GM21529 (cell line): Measurements from ENCODE around the gene CDK5.
"Not testable (repeated sequence)": the region's sequence is repeated elsewhere in the genome, so short reads cannot be mapped to it uniquely, and the experiment has no call there.

Source experiments
- ATAC-seq: cut with Tn5 transposase; IDR thresholded peaks from one replicate; pipeline ENCODE4 v1.9.1; 2021; ENCODE audit not compliant: unreplicated experiment

Gene CDK5

GRCh38 chr7:151058781-151059366, 1.2 kb upstream of the CDK5 start:
- ATAC-seq: no peak

DNA sequence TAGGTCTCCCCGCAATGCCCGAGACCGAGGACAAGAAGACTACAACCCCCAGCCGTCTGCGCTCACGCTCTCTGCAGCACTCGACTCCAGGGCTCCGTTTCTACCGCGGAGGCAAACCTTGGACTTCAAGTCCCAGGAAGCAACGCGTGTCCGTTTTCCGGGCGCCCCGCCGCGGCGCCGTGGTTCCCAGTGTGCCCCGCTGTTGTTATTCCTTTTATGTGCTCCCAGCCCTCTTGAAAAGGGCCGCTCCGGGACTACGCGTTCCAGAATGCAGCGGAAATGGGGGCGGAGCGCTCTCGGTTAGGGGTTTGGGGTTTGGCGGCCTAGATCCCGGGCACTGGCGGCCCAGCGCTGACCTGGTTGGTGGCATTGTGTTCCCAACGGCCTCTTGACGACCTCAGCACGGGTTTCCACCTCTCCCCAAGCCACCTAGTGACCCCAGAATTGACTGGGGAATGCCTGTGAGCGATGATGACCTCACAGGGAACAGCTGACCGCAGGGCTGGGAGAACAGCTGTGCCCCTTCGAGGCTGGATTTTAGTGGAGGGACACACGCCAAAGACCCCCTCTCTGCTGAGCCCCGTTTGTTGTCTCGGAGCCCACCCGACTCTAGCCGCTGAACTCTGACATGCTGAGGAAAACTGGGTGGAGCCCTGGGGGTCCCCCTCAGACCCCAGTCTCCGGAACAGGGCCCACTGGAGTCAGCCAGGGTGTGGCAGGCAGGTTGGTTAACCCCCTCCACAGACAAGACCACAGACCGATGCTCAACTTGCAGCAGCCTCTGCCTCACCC, 488 bp upstream of the CDK5 start:
- peak; percentile 86 for ATAC-seq

DNA sequence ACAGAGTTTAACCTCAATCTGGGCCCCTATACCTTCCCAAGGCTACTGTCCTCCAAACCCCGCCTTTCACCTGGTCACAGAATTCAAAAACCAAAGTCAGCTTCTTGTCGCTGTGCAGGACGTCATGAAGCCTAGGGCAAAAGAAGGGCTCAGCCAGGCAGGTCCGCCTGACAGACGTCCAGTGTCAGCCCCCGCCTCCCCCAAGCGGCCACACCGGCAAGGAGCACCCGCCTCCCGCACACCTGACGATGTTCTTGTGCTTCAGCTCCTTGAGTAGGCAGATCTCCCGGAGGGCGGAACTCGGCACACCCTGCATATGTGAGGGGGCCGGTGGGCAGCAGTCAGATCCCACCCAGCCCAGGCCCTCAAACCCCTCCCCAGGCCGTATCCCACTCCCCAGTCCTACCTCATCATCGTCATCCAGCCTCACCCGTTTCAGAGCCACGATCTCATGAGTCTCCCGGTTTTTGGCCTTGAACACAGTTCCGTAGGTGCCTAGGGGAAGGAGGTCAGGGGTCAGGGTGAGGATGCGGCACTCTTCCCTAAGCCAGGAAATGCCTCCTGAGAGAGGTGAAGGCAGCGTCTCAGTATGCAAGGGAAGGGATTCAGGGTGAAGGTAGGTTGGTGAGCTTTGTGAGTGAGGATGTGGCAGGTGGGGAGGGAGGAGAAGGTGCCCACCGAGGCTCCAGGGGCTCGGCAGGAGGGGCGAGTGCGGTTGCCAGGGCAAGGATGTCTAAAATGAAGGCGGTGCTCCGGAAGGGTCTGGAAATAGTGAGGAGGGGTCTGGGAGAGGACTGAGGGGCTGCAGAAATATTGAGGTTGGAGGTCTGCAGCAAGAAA, 811 bp downstream of the CDK5 start:
- no peak for ATAC-seq

GRCh38 chr7:151056283-151056665, 1.4 kb downstream of the CDK5 start:
- ATAC-seq: no peak

DNA sequence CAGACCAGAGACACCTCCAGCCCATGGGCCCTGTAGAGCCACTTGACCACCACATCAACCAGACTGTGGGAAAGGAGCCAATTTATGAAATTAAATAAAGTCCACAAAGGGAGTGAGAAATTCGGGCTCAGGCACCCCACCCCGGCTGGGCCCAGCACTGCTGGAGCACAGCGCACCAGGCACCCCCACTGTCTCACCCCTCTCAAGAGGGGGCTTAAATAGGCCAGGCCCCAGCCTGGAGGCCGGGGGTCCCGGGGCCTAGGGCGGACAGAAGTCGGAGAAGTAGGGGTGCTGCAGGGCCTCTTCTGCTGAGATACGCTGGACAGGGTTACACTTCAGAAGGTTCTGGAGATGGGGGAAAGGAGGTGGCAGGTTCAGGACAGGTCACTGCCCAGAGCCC, 3.9 kb downstream of the CDK5 start:
- no peak for ATAC-seq

DNA sequence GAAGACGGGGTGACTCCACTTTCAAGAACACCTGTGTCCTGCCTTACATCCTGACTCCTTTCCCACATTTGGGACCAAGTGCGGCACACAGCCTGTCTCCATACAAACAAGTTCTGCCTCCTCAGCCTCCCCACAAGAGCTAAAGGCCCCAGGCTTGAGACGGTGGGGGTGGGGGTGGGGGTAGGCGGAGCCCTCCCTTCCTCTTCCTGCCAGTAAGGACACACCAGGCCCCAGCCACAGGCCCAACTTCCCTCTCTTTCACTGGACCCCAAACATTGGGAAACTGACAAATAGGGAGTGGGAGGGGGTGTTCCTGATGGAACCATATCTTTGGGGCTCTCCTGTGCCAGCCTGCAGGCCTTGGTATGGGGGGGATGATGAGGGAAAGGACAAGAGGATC, 4.6 kb downstream of the CDK5 start:
- no peak for ATAC-seq

GRCh38 chr7:151051108-151051507, 6.6 kb downstream of the CDK5 start:
- no peak for ATAC-seq

DNA sequence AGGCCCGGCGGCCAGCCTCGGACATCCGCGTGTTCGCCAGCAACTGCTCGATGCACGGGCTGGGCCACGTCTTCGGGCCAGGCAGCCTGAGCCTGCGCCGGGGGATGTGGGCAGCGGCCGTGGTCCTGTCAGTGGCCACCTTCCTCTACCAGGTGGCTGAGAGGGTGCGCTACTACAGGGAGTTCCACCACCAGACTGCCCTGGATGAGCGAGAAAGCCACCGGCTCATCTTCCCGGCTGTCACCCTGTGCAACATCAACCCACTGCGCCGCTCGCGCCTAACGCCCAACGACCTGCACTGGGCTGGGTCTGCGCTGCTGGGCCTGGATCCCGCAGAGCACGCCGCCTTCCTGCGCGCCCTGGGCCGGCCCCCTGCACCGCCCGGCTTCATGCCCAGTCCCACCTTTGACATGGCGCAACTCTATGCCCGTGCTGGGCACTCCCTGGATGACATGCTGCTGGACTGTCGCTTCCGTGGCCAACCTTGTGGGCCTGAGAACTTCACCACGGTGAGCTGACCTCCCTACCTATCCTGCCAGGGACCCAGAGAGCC, 8.7 kb downstream of the CDK5 start:
- ATAC-seq: no peak

GRCh38 chr7:151047976-151048815, 9.5 kb downstream of the CDK5 start, which contains the start of gene ASIC3:
Gene ASIC3, plus strand, starts transcription at chr7:151048531. Its CDS starts 355 bp downstream, at chr7:151048886.
- ATAC-seq: no peak

- no peak for ATAC-seq
Observed at GRCh38 chr7:151046603-151047573, 10.8 kb downstream of the CDK5 start.

GRCh38 chr7:151045967-151046366, 11.7 kb downstream of the CDK5 start:
- ATAC-seq: no peak

GRCh38 chr7:151045262-151045661, 12.4 kb downstream of the CDK5 start:
- no peak for ATAC-seq

DNA sequence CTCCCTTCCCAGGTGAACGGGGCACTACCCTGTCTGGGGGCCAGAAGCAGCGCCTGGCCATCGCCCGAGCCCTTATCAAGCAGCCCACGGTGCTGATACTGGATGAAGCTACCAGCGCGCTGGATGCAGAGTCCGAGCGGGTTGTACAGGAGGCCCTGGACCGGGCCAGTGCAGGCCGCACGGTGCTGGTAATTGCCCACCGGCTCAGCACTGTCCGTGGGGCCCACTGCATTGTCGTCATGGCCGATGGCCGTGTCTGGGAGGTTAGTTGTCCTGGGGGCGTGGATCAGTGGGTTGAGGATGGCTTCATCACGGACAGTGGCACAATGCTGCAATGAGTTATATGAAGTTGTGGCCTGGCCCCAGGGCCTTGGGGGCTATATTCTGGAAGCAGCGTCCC, 13.7 kb downstream of the CDK5 start:
- ATAC-seq: no peak

- ATAC-seq: not testable (repeated sequence)
Observed at GRCh38 chr7:151043449-151043848, 14.2 kb downstream of the CDK5 start.

- no peak for ATAC-seq
Observed at GRCh38 chr7:151040616-151041375, 16.9 kb downstream of the CDK5 start.

DNA sequence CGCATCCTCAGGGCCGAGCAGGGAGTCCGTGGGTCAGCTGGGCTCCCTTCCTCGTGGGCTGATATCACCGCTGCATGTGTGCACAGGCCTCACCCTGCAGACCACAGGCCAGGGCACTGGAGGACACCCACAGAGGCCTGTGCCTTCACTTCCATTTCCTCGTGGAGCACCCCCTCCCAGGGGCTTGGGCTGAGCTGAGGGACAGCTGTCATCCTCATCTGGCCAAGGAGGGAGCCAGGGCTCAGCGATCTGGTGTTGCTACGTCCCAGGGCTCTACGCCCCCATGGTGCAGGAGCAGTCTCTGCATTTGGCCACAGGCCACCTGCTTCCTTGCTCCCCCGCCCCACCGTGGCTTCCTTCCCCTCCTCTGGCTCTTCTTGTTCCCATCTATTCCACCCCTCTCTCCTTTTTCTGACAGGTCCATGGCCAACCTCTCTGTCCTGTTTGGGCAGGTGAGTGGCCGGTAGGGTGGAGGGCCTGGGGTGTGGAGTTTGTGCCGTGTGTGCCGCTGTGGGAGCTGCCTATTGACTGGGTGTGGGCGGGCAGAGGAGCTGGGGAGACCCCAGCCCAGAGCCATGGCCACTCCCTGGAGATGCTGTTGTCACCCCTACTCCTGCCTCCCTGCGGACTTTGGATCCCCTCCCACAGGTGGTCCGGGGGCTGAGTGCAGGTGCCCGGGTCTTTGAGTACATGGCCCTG, 17.7 kb downstream of the CDK5 start:
- ATAC-seq: no peak

DNA sequence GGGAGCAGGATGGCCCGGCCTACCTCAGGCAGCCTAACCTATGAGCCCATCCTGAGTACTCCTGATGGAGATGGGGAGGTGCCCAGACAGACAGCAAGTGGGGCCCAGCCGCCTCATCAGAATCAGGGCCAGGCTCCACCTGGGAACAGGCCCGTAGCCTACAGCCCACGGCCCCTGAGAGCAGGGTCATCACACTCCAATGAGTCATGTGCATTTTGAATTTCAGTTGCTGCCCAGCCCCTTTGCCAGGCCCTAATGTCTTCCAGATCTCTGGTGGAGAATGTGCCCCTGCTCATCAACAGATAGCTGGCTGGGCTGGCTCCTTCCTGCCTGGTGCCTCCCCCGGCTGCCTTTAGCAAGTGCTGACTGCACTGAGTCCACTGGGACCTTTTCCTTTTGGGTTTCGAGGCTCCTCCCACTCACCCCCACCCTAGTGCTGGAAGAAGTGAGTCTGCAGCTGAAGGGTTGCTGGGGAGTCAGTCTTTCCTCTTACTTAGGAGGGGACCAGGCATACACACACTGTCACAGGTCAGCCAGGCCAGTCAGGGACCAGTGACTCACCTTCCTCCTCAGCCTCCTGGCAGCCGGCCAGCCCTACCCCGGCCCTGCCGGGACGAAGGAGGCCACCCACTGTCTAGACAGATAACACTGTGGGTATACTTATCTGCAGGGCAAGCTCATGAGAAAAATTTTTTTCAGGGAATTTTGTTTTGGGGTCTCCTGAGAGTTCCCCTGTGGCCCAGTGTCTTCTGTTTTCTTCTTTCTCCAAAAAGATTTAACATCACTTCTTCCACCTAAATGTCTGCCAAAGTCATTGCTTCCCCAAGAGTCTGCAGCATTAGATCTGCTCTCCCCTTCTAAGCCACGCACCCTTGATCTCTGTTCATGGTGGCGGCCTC, 18.5 kb downstream of the CDK5 start:
- peak; percentile 53 for ATAC-seq
